Gastrocnemius medialis (tissue), 4 donors: ENCODE data around the gene ARF3. TPM values are rescaled to one million over a fixed set of nuclear protein-coding genes. Genes with fewer than 3 reads are reported as not detected.

Source experiments
- ATAC-seq, 2 donors: fragments of 150-250 bp; one replicate each; pipeline ENCODE4 v1.9.1; 2016
- DNase-seq, 2 donors: peaks; one replicate each; pipeline ENCODE4 v3.0.0-alpha.2; 2019
- H3K27ac ChIP-seq, 4 donors: fragments of 200-600 bp; sonication (generic); 1 replicate in 1 of 4; 2 replicates in 3 of 4; pipeline ENCODE4 v1.5.1; 2016 to 2018; ENCODE audit warnings: mild to moderate bottlenecking in 2 of 4, moderate library complexity in 1 of 4
- H3K27me3 ChIP-seq, 3 donors: fragments of 200-600 bp; sonication (generic) in 2 of 3; 1 replicate in 1 of 3; 2 replicates in 2 of 3; pipeline versions ENCODE4 v1.5.1 to v1.6.0; 2016 to 2019; ENCODE audit warnings: mild to moderate bottlenecking in 1 of 3, moderate library complexity in 1 of 3
- H3K36me3 ChIP-seq, 2 donors: fragments of 200-600 bp; sonication (generic) in 1 of 2; one replicate each; pipeline ENCODE4 v1.5.1; 2017 to 2018
- H3K4me1 ChIP-seq, 2 donors: fragments of 200-600 bp; sonication (generic) in 1 of 2; one replicate each; pipeline ENCODE4 v1.5.1; 2016 to 2017; ENCODE audit warnings: mild to moderate bottlenecking in 2 of 2
- H3K4me3 ChIP-seq, 4 donors: fragments of 200-600 bp; sonication (generic) in 3 of 4; 1 replicate in 1 of 4; 2 replicates in 3 of 4; pipeline ENCODE4 v1.5.1; 2016 to 2019; ENCODE audit warnings: mild to moderate bottlenecking in 2 of 4
- H3K9me3 ChIP-seq, 3 donors: fragments of 200-600 bp; sonication (generic) in 2 of 3; 1 replicate in 1 of 3; 2 replicates in 2 of 3; pipeline ENCODE4 v1.5.1; 2016 to 2019
- POLR2A ChIP-seq, 2 donors: fragments of 450-650 bp; IDR thresholded peaks; one replicate each; pipeline ENCODE4 v1.6.1; 2017; ENCODE audit warnings: antibody characterized with exemption in 2 of 2, mild to moderate bottlenecking in 2 of 2, moderate library complexity in 2 of 2
- in situ Hi-C, 4 donors: fragments of 200-750 bp; cut with MboI; loops; one replicate each; pipeline versions ENCODE4 v1.15.0 to v1.8.0; 2017; ENCODE audit warnings: low sequenced_read_pairs in 4 of 4
- intact Hi-C: fragments of 100-400 bp; cut with DNase I; formaldehyde crosslinking; loops from one replicate; pipeline ENCODE4 v1.15.1; 2023; ENCODE audit warnings: low total_unique reads
- total RNA-seq, 4 donors: library from RNA; depleted of rRNA; stranded (reverse); fragments of >200 nt; gene quantifications; one replicate each; pipeline versions ENCODE4 v1.1.0 to v1.2.3, GENCODE V29; 2016
- TF ChIP-seq, protein P1 (sequence below), 5 experiments: fragments of 450-650 bp in 3 of 5; fragments of 200-600 bp in 2 of 5; sonication (generic) in 2 of 5; IDR thresholded peaks in 4 of 5; conservative IDR thresholded peaks in 1 of 5; 1 replicate in 4 of 5; 2 replicates in 1 of 5; pipeline ENCODE4 v1.5.1; 2016 to 2019; ENCODE audit warnings: antibody characterized with exemption in 5 of 5, mild to moderate bottlenecking in 3 of 5, moderate library complexity in 3 of 5

Gene ARF3
- total RNA-seq, 4 donors from 2014 or later, result 4.9 to 17.2 (median 13.5) TPM

GRCh38 chr12:48938805-48939204, 18.5 kb downstream of the ARF3 start:
- H3K36me3 ChIP-seq, result peaks cover 0 to 32% of the 10 kb centered on the region in 2 donors
- in situ Hi-C loops, result loop anchor here in 2 of 4 donors (5.0 to 10.0 kb wide), 2 partner anchors 84 to 87 kb away; partner anchors contain the start of gene DDX23 (in 2 of the 2)

DNA sequence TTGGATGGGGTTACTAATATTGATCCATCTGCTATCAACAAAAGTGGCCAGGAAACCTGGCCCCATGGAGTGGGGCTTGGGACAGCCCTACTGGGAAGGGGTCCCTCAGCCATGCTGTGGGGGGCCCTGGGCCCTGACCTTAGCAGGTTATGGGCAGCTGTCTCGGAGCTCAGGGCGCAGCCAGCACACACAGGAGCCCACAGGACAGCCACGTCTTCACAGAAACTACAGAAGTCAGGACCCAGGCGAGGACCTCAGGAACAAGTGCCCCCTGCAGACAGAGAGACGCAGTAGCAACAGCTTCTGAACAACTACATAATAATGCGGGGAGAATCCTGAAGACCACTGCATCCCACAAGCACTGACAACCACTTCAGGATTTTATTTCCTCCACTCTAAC, 20.1 kb downstream of the ARF3 start:
- no peaks in the 10 kb centered on the region for H3K27me3 ChIP-seq
- in situ Hi-C loops, result loop anchor here in 2 of 4 donors (5.0 to 10.0 kb wide), 2 partner anchors 82 to 85 kb away; partner anchors contain the start of gene DDX23 (in 2 of the 2)
- DNase-seq (no peak), ATAC-seq (no peak)
- H3K4me1 ChIP-seq, result no peaks in the 10 kb centered on the region
- no peak overlapping the region for H3K27ac ChIP-seq
- no peaks in the 10 kb centered on the region for H3K9me3 ChIP-seq
- intact Hi-C loops, result no loop called here
- TF ChIP-seq POLR2A (IDR thresholded peaks at IDR 0.05), result no peak
- TF ChIP-seq, protein P1, sequence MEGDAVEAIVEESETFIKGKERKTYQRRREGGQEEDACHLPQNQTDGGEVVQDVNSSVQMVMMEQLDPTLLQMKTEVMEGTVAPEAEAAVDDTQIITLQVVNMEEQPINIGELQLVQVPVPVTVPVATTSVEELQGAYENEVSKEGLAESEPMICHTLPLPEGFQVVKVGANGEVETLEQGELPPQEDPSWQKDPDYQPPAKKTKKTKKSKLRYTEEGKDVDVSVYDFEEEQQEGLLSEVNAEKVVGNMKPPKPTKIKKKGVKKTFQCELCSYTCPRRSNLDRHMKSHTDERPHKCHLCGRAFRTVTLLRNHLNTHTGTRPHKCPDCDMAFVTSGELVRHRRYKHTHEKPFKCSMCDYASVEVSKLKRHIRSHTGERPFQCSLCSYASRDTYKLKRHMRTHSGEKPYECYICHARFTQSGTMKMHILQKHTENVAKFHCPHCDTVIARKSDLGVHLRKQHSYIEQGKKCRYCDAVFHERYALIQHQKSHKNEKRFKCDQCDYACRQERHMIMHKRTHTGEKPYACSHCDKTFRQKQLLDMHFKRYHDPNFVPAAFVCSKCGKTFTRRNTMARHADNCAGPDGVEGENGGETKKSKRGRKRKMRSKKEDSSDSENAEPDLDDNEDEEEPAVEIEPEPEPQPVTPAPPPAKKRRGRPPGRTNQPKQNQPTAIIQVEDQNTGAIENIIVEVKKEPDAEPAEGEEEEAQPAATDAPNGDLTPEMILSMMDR (IDR thresholded peaks at IDR 0.05 in 4 of 5, conservative IDR thresholded peaks at IDR 0.05 in 1 of 5), result no peak
- H3K4me3 ChIP-seq, result no peak overlapping the region
- peaks cover 0 to 42% of the 10 kb centered on the region in 2 donors for H3K36me3 ChIP-seq

More at GRCh38 chr12:48938805-48939204, 18.5 kb downstream of the ARF3 start:
- ATAC-seq (no peak), DNase-seq (no peak)
- H3K27ac ChIP-seq, result no peak overlapping the region
- no peaks in the 10 kb centered on the region for H3K4me1 ChIP-seq
- H3K9me3 ChIP-seq, result no peaks in the 10 kb centered on the region
- H3K4me3 ChIP-seq, result no peak overlapping the region
- intact Hi-C loops, result no loop called here
- TF ChIP-seq, protein P1 (IDR thresholded peaks at IDR 0.05 in 4 of 5, conservative IDR thresholded peaks at IDR 0.05 in 1 of 5), result no peak
- no peak for TF ChIP-seq POLR2A (IDR thresholded peaks at IDR 0.05)
- H3K27me3 ChIP-seq, result no peaks in the 10 kb centered on the region

DNA sequence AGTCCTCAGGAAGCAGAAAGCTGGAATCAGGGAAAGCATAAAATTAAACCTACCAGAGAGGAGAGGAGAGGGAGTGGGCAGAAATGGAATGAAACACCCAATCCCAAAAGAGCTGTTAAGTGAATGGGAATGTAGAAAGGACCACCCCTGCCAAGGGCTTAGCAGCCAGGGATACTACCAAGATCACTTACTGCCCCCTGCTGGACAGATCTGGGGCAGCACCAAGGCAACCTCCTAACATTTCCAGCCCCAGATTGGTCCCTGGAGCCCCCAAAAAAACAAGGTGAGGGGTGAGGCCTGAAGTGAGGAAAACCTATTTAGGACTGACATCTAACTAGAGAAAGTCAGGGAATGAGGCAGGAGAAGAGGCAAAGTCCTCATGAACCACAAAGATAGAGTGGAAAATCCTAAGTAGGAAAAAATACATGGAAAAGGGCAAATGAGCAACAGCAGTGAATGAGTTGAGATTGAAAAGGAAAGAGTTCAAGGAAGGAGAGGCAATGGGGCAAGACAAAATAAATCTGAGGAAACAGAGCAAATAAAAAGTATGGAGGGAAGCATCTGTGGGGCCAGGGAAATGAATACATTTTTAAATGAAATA, 20.8 kb downstream of the ARF3 start:
- DNase-seq (peak in 1 of 2 donors; percentile 48), ATAC-seq (peak in 1 of 2 donors; percentile 64)
- H3K9me3 ChIP-seq, result no peaks in the 10 kb centered on the region
- H3K4me1 ChIP-seq, result no peaks in the 10 kb centered on the region
- H3K36me3 ChIP-seq, result peaks cover 0 to 42% of the 10 kb centered on the region in 2 donors
- H3K27ac ChIP-seq, result no peak overlapping the region
- TF ChIP-seq, protein P1 (IDR thresholded peaks at IDR 0.05 in 4 of 5, conservative IDR thresholded peaks at IDR 0.05 in 1 of 5), result peak; percentile 63 to 88 (median 76)
- no peak for TF ChIP-seq POLR2A (IDR thresholded peaks at IDR 0.05)
- intact Hi-C loops (loop anchor here (1.0 kb wide), 1 partner anchor 83 kb away; no protein-coding TSS in a partner anchor), in situ Hi-C loops (loop anchor here in 2 of 4 donors (5.0 to 10.0 kb wide), 2 partner anchors 82 to 84 kb away; partner anchors contain the start of gene DDX23 (in 2 of the 2))
- H3K27me3 ChIP-seq, result no peaks in the 10 kb centered on the region
- H3K4me3 ChIP-seq, result no peak overlapping the region

DNA sequence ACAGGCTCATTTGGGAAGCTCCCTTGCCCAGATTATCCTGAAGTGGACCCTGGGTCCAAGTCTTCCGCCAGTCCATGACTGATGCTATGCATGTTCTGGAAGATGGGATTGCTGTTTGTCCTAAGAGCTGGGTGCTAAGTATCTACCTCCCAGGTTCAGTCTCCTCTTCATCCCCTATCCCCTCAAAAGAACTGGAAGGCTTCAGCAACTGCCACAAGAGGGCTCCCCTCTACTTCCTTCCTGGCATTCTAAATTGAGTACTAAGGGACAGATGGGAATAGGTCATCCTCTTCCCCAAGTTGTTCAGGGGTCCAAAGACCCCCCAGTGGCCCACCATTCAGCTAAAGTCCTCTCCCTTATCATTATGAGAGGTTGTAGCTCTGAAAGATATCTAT, 23.0 kb downstream of the ARF3 start:
- intact Hi-C loops, result no loop called here

More for the DNA sequence above, 23.0 kb downstream of the ARF3 start:
- TF ChIP-seq, protein P1 (IDR thresholded peaks at IDR 0.05 in 4 of 5, conservative IDR thresholded peaks at IDR 0.05 in 1 of 5), result no peak
- no peak for TF ChIP-seq POLR2A (IDR thresholded peaks at IDR 0.05)
- Histone ChIP-seq H3K36me3 (peaks cover 0 to 28% of the 10 kb centered on the region in 2 donors), H3K9me3 (no peaks in the 10 kb centered on the region), H3K27ac (no peak overlapping the region), H3K4me3 (no peak overlapping the region), H3K27me3 (no peaks in the 10 kb centered on the region), H3K4me1 (no peaks in the 10 kb centered on the region)
- ATAC-seq (no peak), DNase-seq (no peak)
- in situ Hi-C loops, result loop anchor here in 1 of 4 donors (10.0 kb wide), 1 partner anchor 80 kb away; the partner anchor contains the start of gene DDX23
